ENCODE results near the gene PKNOX2.

The PKNOX2 gene

GRCh38 chr11:125333354-125334073, 169.0 kb downstream of the PKNOX2 start:
- TF ChIP-seq CTCF (IDR thresholded peaks at IDR 0.05; ENCODE audit: low read depth, low read length, missing control alignments), result no peak
- H3K4me3 ChIP-seq (replicated peaks; ENCODE audit: low read depth, low read length), result no peak overlapping the region
- DNase-seq (ENCODE audit: extremely low read depth, low read depth), result no peak

- DNase-seq (ENCODE audit: extremely low read depth, low read depth), result no peak
- no peak overlapping the region for H3K4me3 ChIP-seq (replicated peaks; ENCODE audit: low read depth, low read length)
- TF ChIP-seq CTCF (IDR thresholded peaks at IDR 0.05; ENCODE audit: low read depth, low read length, missing control alignments), result no peak
Measured at GRCh38 chr11:125335106-125335505, 170.6 kb downstream of the PKNOX2 start.

GRCh38 chr11:125337836-125338834, 173.6 kb downstream of the PKNOX2 start:
- DNase-seq (ENCODE audit: extremely low read depth, low read depth), result no peak
- no peak for TF ChIP-seq CTCF (IDR thresholded peaks at IDR 0.05; ENCODE audit: low read depth, low read length, missing control alignments)
- H3K4me3 ChIP-seq (replicated peaks; ENCODE audit: low read depth, low read length), result no peak overlapping the region

GRCh38 chr11:125338886-125339811, 174.6 kb downstream of the PKNOX2 start:
- no peak for DNase-seq (ENCODE audit: extremely low read depth, low read depth)
- no peak overlapping the region for H3K4me3 ChIP-seq (replicated peaks; ENCODE audit: low read depth, low read length)
- no peak for TF ChIP-seq CTCF (IDR thresholded peaks at IDR 0.05; ENCODE audit: low read depth, low read length, missing control alignments)

DNA sequence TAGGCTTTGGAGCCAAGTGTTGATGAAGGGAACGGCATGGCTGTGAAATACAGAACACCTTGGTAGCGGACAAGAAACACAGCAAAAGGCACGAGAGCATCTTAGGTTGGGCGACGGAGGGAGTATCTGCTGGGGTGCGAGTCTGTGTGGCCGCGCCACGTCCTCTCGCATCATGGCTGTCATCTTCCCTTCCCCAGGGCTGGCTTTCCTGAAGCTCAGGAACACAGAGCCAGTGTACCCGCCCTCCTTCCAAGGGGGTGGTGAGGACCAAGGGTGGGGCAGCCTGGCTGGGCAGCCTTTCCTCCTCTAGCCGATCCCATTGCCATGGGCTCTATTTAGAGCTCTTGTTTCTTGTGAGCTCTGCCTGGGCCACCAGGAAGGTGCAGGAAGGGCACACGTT, 177.1 kb downstream of the PKNOX2 start:
- no peak for TF ChIP-seq CTCF (IDR thresholded peaks at IDR 0.05; ENCODE audit: low read depth, low read length, missing control alignments)
- H3K4me3 ChIP-seq (replicated peaks; ENCODE audit: low read depth, low read length), result no peak overlapping the region
- DNase-seq (ENCODE audit: extremely low read depth, low read depth), result no peak

DNA sequence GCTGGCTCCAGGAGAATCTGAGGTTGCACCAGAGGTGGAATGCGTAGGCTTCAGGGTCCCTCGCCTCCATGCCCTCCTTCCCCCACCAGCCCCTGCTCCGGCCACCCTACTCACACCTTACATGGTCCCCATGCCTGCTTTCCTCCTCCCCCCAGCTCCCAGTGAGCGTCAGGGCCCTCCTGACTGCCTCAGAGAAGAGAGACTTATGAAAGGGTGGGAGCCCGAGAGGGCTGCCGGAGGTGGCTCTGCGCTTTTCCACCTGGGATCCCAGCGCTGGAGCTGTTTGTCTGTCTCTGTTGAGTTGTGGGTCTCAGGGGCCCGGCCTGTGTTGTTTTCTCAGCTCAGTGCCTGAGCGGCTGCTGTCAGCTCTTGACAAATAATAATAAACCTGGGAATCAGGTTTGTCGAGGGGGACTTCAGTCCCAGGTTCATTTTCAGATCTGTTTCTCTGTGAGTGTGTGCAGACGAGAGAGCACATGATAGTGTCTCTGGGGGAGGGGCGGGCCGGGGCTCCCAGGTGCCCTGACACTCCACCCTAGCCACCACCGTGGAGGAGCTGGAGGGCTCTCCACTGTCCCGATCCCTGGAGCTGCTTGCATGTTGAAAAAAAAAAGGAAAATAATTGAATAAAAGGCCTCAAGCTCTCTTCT, 177.9 kb downstream of the PKNOX2 start:
- TF ChIP-seq CTCF (IDR thresholded peaks at IDR 0.05; ENCODE audit: low read depth, low read length, missing control alignments), result no peak
- H3K4me3 ChIP-seq (replicated peaks; ENCODE audit: low read depth, low read length), result no peak overlapping the region
- no peak for DNase-seq (ENCODE audit: extremely low read depth, low read depth)

All from HFF-Myc (cell line).